Esophagus squamous epithelium (tissue), 4 donors: Measurements from ENCODE around the gene IL1RAPL1.

Experiments used
- POLR2A ChIP-seq, 4 donors: fragments of 450-650 bp; IDR thresholded peaks; one replicate each; pipeline ENCODE4 v1.6.1; 2017; ENCODE audit warnings: antibody characterized with exemption in 4 of 4, mild to moderate bottlenecking in 4 of 4, moderate library complexity in 3 of 4
- TF ChIP-seq, protein P1 (sequence below), 6 experiments: fragments of 450-650 bp in 4 of 6; fragments of 200-600 bp in 2 of 6; sonication (generic) in 2 of 6; IDR thresholded peaks; one replicate each; pipeline ENCODE4 v1.5.1; 2016 to 2019; ENCODE audit warnings: antibody characterized with exemption in 6 of 6, mild to moderate bottlenecking in 4 of 6, moderate library complexity in 4 of 6

- TF ChIP-seq POLR2A (IDR thresholded peaks at IDR 0.05) = no peak
- TF ChIP-seq, protein P1, sequence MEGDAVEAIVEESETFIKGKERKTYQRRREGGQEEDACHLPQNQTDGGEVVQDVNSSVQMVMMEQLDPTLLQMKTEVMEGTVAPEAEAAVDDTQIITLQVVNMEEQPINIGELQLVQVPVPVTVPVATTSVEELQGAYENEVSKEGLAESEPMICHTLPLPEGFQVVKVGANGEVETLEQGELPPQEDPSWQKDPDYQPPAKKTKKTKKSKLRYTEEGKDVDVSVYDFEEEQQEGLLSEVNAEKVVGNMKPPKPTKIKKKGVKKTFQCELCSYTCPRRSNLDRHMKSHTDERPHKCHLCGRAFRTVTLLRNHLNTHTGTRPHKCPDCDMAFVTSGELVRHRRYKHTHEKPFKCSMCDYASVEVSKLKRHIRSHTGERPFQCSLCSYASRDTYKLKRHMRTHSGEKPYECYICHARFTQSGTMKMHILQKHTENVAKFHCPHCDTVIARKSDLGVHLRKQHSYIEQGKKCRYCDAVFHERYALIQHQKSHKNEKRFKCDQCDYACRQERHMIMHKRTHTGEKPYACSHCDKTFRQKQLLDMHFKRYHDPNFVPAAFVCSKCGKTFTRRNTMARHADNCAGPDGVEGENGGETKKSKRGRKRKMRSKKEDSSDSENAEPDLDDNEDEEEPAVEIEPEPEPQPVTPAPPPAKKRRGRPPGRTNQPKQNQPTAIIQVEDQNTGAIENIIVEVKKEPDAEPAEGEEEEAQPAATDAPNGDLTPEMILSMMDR (IDR thresholded peaks at IDR 0.05) = no peak
These were observed 381.9 kb downstream of the IL1RAPL1 start for GRCh38 chrX:28969126-28969525.
